GM12875 (cell line): ENCODE results near the gene TAS2R38.

Source experiments
- H3K4me3 ChIP-seq: one replicate; pipeline ENCODE4 v1.5.1; 2011; ENCODE audit warnings: low read depth, low read length, control low read depth
- CTCF ChIP-seq: IDR thresholded peaks from 2 replicates; pipeline ENCODE4 v1.5.1; 2011; ENCODE audit warnings: low read depth, mild to moderate bottlenecking, control low read depth, inconsistent platforms, low read length, moderate library complexity, borderline replicate concordance; ENCODE audit not compliant: insufficient read depth

The TAS2R38 gene

GRCh38 chr7:141949911-141950310, 23.7 kb downstream of the TAS2R38 start:
- no peak for TF ChIP-seq CTCF
- H3K4me3 ChIP-seq, result no peak overlapping the region

- no peak for TF ChIP-seq CTCF
- no peak overlapping the region for H3K4me3 ChIP-seq
Measured at GRCh38 chr7:141949451-141949850, 24.1 kb downstream of the TAS2R38 start.

- no peak for TF ChIP-seq CTCF
- H3K4me3 ChIP-seq, result no peak overlapping the region
Measured at GRCh38 chr7:141949021-141949420, 24.6 kb downstream of the TAS2R38 start.

GRCh38 chr7:141946796-141947195, 26.8 kb downstream of the TAS2R38 start, which contains the start of gene CLEC5A:
TSS of gene CLEC5A (minus strand) at chr7:141946974. CDS start at chr7:141946292, 682 bp downstream.
- no peak for TF ChIP-seq CTCF
- H3K4me3 ChIP-seq, result no peak within 1 kb of the TSS

GRCh38 chr7:141945356-141945755, 28.2 kb downstream of the TAS2R38 start:
- no peak overlapping the region for H3K4me3 ChIP-seq
- TF ChIP-seq CTCF, result no peak

- TF ChIP-seq CTCF, result no peak
- no peak overlapping the region for H3K4me3 ChIP-seq
Measured at GRCh38 chr7:141944811-141945210, 28.8 kb downstream of the TAS2R38 start.

GRCh38 chr7:141943846-141944245, 29.7 kb downstream of the TAS2R38 start:
- H3K4me3 ChIP-seq, result no peak overlapping the region
- TF ChIP-seq CTCF, result no peak
